HPDE6-E6E7 (cell line): ENCODE measurements around the gene SH3BP4.

Experiments
- DNase-seq: peaks from one replicate; pipeline ENCODE4 v3.0.0; 2011; ENCODE audit warnings: missing footprints; ENCODE audit errors: extremely low spot score

SH3BP4 gene

DNA sequence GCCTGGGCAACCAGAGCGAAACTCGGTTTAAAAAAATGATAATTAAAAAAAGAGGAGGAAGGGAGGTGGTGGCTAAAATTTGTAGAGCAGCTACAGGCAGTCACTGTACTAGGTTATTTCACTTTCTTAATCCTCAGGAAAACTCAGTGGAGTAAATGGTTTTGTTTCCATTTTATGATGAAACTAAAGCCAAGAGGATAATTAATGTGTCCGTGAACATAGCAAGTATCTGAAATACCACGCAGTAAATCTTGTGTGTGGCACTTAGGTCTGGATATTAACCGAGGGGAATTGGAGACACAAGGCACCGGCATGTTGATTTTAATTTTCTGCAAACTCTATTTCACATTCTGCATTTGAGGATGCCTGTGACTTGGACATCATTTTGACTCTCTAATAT, 14.5 kb downstream of the SH3BP4 start:
- DNase-seq: no peak

DNA sequence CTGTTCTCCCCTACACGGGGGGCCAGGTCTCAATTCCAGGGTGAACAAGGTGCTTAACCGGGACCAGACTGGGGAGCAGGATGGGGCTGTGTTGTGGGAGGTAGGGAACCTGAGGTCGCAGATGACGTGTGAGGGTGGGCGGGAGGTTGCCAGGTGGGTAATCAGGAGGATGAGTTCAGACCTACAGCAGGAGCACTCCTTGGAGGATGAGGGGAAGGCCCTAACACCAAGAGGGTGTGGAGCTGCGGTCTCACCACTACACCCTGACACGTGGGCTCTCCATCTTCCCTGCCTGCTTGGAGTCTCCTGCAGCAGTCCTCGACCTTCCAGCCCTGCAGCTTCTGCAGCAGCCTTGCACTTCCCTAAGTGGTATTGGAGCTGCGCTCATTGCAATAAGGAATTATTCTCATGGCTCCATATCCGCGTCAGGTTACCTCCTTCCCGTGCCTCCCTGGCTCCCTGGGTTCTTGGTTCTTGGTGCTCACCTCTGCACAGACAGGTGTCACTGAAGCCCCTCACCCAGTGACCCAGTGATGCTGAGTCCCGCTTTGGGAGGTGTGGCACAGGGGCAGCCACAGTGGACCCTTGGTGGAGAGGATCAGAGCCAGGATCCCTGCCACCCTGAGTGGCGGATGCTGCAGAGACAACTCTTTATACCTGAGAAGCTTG, 15.5 kb downstream of the SH3BP4 start:
- DNase-seq: no peak

DNA sequence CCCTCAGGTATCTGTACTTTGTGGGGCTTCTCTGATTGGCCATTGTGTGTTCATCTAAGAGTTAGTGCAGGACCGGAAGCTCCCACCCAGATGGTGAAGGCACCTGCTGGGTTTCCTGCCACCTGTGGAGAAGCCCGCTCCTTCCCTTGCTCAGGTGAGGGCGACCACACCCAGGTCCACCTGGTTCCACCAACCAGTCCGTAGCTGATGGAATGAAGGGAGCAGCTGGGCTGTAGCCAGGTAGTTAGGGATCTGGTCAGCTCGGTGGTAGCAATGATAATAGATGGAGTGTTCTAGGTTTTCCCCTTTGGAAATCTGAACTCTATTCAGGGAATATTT, 16.0 kb downstream of the SH3BP4 start:
- DNase-seq: no peak

DNA sequence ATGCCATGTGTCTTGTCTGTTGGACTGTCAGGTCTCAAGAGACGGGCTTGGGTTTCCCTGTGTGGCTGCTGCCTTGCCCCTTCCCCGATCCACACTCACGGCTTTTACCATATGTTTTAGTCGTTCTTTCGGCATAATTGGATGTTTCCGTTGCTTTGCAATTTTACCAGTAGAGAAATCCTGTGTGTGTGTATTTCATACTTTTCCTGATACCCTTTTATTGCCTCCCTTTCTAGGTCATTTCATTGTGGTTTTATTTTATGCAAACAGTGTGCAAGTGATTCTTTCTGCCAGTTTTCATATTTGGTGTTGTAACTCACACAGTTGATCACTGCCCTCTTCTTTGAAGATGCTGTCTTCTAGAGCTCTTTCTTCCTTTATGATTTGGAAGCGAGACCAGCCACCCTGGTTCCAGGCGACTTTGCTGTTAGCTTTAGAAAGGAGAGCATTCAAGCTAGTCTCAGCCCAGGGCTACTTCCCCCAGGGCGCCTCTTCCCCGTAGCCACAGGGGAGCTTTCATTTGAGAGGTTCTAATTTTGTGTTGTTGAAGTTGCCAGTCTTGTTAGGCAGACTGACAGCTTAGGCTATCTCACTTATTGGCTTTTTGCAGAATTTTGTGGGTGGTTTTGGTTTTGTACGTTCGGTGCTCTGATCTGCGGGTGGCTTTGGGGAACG, 17.0 kb downstream of the SH3BP4 start:
- DNase-seq: no peak

DNA sequence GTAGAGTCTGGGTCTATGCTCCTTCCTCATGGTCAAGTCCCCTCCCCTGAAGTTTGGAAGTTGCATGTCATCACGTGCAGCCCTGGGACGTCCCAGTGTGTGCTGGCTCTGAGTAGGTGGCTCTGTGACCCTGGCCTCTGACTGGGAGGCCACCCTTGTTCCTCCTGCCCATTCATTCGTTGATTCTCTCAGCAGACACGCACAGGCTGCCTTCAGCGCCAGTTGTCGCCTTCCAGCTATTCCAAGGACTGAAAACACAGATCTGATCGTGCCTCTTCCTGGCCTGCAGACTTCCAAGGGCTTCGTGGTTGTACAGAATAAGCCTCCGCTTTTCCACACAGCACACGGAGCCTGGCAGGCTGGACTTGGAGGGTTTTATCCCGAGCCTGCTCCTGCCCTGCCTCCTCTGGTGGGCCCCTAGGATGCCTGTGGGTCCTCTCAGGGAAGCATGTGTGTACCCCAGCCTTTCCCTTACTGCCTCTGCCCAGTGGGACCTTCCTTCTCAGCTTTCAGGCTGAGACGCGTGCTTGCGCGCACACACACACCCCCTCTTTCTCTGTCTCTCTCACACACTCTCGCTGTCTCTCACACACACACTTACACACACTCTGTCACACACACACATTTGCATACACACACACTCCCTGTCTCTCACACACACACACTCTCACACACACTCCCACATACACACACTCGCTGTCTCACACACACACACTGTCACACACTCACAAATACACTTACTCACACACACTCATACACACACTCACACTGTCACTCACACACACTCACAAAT, 17.7 kb downstream of the SH3BP4 start:
- no peak for DNase-seq

DNA sequence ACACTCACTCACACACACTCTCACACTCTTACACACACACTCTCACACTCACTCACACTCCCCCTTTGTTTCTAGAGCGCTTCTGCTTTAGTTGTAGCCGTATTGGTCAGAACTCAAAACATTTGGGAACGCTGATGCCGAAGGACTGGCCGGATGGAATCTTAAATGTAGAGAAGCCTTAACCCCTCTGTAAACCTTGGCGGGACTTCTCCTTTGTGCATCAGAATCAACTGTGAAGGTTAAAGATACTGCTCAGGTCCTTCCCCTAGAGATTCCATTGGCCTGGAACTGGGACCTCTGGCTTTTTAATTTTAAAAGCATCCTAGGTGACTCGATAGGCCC, 18.3 kb downstream of the SH3BP4 start:
- DNase-seq: no peak

DNA sequence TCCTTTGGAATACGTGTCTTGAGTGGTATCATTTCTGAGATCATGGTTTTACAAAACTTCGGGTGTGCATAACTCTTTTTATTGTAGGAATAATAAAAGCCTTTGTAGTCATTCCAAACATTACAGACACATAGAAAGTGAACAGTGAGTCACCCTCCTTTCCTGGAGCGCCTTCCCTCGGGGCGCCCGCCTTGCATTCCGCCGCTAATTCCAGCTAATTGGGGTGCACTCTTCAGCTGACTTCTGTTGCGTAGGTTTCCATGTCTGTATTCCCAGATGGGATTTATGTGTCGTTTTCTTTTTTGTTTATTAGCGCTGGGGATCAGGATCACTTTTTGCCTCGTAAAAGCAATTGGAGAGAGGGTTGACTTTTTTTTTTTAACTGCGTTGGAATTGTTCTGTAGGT, 18.7 kb downstream of the SH3BP4 start:
- peak; percentile 65 for DNase-seq

DNA sequence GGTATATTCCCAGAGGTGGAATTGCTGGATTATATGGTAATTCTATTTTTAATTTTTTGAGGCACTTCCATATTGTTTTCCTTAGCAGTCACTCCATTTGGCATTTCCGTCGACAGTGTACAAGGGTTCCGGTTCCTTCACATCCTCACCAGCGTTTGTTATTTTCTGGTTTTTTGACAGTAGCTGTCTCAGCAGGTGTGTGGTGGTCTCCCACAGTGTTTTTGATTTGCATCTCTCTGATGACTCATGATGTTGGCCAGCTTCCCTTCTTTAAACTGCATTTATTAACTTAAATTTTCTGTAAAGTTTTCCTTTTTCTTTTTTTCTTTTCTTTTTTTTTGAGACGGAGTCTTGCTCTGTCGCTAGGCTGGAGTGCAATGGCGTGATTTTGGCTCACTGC, 19.7 kb downstream of the SH3BP4 start:
- no peak for DNase-seq

DNA sequence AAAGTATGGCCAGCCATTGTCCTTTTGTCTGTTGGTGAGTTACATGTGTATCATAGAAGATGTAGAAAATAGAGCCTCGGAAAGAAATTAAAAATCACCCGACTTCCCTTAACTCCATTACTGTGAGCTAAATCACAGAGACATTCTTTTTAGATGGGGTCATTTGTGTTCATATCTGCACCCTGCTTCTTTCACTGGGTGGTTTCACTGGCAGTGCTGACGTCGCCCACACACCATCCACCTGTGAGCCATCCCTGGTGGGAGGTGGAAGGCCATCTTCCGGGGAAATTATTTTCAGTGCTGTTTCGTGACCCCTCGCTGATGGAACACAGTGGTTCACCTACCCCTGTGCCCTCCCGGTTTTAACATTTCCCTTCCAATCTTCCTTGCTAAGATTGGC, 21.2 kb downstream of the SH3BP4 start:
- no peak for DNase-seq

DNA sequence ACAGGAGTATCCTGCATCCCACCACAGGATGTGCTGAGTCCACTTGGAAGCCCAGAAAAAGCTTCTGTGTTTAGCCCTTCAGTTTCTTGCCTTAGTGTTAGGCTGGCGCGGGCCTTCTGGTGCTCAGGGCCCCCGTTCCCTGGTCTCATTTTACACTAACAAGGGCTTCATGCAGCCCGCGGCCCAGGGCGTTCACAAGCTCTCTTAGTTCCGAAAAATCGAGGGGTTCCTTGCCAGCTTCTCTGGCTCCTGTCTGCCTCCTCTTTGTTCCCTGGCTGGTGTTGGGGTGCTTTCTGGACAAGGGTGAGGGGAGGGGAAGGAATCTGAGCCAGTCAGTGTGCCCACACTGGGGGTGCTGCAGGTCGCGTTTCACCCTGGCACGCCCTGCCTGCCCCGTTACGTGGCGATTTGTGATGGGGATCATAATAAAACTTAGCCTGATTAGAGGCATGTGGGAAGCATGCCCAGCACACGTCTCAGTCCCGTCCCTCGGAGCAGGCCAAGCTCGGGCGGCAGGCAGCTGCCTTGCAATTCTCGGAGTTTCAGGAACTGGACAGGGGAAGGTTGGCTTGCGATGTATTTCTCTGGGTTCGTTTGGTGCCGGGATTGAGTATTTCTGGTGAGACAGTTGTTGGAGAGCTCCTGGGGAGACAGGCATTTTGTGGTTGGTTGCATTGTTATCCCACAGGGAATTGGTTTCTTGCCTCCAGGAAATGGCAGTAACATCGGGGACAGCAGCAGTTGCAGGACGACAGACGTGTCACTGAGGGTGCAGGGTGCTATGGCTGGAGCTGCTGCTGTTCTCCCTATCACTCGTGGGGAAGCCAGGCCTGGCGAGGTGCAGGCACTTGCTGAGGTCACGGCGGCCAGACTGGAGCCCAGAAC, 22.9 kb downstream of the SH3BP4 start:
- DNase-seq: no peak

DNA sequence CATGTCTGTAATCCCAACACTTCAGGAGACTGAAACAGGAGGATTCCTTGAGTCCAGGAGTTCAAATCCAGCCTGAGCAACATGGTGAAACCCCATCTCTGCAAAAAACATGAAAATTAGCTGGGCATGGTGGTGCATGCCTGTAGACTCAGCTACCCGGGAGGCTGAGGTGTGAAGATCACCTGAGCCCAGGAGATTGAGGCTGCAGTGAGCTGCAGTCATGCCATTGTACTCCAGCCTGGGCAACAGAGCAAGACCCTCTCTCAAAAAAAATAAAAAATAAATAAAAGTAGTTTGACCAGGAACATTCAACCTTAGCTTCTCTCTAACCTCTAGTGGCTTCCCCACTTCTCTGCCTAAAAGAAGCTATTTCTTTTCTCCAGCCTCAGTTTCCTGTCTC, 23.8 kb downstream of the SH3BP4 start:
- no peak for DNase-seq

DNA sequence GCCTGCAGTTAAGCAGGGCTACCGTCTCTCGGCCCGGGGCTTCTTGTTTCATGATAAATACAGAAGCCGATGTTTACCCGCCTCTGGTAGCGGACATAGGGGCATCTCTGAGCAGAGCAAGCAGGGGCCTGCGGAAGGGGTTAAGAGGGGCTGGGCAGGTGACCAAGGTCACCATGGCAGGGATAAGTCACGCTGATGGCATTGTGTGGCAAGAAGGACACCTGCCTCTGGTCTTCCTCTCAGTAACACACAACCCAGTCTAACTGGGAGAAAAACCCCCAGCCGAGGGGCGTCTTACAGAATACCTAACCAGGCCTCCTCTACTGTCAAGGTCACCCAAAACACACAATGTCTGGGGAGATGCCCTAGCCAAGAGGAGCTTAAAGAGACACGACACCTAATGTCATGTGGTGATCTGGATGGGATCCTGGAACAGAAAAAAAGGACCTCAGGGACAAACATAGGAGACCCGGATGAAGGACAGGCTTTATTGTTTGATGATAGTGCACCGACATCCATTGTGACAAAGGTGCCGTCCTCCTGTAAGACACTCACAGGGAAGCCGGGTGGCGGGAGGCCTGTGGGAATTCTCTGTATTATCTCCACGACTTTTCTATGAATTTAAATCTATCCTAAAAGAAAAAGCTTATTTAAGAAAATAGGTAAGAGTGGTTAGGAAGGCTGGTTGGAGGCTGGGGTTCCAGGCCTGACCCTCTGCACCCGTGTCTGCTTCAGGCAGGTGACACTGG, 24.8 kb downstream of the SH3BP4 start:
- no peak for DNase-seq

DNA sequence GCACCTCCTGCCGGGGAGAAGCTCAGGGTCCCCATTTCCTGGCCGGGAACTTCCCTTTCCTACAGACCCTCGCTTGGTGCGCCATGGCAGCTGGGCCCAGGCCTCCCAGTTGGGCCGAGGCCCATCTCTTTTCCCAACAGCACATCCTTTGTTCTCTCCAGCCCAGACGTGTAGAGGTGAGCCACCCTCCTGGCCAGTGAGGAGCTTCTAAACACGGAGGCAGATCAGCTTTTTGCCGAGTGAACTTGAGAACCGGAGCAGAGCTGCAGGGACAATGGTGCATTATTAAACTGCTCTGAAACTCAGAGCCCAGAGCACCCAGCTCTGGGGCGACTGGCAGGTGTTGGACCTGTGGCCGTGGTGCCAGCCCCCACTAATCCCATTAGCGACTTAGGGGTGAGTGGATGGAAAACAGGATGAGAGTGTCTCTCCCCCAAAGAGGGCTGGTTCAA, 25.4 kb downstream of the SH3BP4 start:
- DNase-seq: no peak

DNA sequence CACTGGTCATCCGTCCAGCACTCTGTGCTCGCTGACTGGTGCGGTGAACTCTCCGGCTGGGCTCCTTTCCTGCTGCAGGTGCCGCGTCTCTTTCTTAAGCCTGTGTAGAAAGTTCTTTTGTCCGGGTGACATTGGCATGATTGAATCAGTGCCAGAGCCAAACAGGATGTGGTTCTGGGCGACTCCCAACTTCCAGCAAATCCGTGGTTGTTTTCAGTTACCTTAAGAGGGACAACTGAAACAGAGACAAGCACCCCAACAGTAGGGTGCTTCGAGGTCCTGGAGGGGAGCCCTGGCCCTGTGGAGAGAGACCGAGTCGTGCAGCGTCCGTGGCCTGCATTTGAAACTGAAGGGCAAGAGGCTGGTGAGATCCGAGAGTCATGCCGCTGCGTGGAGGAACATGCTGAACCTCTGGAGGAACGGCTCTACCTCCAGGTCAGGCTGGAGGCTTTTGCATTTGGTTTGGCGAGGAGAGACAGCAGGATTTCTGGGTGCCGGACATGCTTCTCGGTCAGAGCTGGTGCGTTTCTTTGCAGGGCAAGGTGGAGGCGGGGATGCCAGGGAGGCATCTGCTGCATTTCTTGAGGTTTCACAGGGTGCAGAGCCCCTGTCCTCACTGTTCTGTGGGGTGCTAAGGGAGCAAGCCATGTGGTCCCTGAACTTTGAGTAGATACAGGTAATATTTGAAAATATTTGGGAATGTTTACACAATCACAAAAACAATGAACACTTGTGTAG, 26.8 kb downstream of the SH3BP4 start:
- DNase-seq: no peak

DNA sequence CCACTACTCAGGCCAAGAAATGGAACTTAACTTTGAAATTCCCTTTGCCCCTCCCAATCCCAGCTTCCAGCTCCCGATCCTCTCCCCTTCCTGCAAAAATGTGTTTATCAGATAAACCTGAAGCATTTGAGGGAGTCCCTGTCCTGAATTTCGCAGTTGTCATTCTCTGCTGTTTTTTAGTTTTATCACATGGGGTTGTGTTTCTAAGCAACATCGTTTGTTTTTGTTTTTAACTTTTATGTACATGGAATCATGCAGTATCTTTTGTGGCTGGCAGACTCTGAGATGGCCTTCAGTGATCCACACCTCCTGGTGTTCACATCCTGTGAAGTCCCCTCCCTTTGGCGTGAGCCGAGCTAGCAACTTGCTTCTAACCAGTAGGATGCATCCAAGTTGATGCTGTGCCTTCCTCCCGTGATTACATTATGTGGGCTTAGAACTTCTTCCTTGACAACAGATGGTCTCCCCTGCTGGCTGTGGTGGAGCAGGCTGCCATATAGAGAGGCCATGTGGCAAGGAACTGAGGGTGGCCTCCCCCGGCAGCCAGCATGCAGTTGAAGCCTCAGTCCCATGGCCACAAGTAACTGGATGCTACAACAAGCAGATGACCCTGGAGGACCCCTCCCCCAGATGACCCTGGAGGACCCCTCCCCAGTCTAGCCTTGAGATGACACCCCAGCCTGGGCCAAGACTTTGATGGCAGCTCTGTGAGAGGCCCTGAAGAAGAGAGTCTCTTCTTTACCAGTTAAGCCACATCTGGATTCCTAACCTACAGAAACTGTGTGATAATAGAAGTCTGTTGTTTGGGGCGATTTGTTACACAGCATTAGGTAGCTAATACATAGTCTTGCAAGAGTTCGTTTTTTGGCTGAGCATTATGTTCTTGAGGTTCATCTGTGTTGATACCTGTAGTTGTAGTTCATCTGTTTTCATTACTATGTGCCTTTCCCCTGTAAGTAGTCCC, 27.7 kb downstream of the SH3BP4 start:
- no peak for DNase-seq

DNA sequence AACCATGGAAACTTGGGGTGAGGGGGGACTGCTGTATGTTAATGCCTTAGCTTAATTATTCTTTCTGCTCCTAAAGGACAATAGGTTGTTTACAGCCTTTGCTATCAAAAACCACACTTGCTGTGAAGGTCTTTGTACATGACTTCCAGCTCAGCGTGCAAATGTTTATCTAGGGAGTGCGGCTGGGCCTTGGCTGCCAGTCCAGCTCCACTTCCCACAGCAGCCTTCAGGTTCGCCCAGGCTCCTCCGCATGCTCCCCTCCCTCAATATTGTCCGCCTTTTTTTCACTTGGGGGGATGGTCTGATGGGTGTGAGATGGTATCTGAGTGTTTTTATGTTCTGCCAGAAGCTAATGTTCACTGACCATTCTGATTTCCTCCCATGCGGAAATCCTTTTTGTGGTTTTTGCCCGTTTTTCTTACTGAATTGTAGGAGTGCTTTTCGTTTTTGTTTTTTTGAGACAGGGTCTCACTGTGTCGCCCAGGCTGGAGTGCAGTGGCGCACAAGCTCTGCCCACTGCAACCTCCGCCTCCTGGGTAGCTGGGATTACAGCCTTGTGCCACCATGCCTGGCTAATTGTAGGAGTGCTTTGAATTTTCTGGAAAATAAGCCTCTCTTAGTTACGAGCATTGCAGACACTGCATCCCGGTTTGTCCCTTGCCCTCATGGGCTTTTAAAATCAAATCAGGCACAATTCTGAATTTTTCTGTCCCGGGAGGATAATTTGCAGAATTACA, 28.8 kb downstream of the SH3BP4 start:
- DNase-seq: no peak

DNA sequence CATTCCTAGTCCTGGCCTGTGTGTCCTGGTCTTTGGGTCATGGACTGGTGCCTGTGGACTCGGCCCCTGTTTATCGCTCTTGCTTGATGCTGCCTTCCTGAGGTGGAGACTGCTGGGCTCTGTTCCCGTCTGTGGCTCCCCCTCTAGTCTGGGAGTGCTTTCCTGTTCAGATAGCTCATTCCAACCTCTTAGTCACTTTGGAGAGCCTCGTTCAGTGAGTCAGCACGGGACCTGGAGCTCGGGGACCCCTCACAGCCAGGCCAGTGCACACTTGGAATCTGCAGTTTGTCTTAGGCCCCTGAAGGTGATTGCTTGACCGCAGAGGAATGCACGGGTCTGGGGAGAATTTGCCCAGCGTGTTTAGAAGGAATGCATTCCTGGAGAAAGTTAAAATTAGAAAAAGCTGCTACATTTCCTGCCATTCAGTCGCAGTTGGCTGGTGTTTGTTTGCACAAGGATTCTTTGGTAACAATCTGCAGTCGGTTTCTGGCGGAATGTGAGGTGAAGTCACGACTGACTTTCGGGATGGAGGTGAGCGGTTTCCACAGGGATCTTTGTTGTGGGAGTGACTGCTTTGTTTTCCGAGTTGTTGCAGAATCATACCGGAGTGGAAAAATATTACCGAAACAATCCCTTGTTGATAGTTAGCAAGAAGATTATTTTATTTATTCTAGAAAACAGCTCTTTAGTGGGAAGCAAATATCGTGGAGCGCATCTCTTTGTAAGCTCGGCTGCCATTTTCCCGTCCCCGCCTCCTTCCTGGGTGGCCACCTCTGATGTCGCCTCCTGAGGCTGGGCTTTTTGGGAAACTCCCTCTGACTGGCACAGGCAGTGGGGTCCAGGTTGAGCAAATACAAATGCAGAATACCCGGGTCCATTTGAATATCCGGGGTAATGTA, 29.6 kb downstream of the SH3BP4 start:
- DNase-seq: peak; percentile 88
